ENCODE measurements around the gene ECI2. TPM values are rescaled to one million over a fixed set of nuclear protein-coding genes. Genes with fewer than 3 reads are reported as not detected.

ECI2 gene
- total and polyA plus RNA-seq, 2 donors (not counting 1 experiment from before 2014, with no cell fraction given) = 15.2 to 28.3 TPM

DNA sequence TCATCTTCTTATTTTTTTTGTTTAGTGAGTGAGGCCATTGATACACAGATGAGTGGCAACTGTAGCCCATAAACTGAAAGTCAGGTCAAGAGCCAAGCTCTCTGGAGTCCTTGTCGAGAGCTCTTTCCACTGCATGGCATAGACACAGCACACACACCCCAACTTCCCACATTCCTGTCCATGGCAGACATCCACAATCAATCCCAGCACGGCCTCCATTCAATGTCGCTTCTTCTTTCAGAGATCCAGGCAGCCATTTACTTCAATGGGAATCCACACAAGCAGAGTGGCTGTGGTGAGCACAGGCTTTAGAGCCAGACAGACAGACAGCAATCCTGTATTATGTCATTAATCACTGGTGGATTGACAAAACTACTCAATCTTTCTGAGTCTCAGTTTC lies 34.9 kb upstream of the ECI2 start:
- Histone ChIP-seq H3K27me3 (replicated peaks in 1 of 4; ENCODE audit: control extremely low read depth in 1 of 4, control insufficient read depth in 3 of 4, insufficient read depth in 4 of 4, low read length in 3 of 4) (no peaks in the 10 kb centered on the region), H4K20me1 (ENCODE audit: control insufficient read depth, insufficient read depth, low read length, poor library complexity, severe bottlenecking) (no peaks in the 10 kb centered on the region), H3K4me1 (ENCODE audit: control insufficient read depth in 2 of 2, insufficient read depth in 2 of 2, low read length in 2 of 2) (no peaks in the 10 kb centered on the region), H2AFZ (ENCODE audit: insufficient read depth, low read depth, low read length, poor library complexity, severe bottlenecking) (no peak overlapping the region), H3K9me3 (ENCODE audit: control extremely low read depth in 1 of 3, control insufficient read depth in 2 of 3, insufficient read depth in 1 of 3, low read length in 2 of 3) (peaks cover 0 to 4% (median 3%) of the 10 kb centered on the region in 3 donors), H3K36me3 (replicated peaks in 1 of 2; ENCODE audit: control extremely low read depth in 1 of 2, control insufficient read depth in 1 of 2, extremely low read depth in 1 of 2, insufficient read depth in 2 of 2, low read length in 1 of 2) (no peaks in the 10 kb centered on the region), H3K9ac (ENCODE audit: low read length) (no peak overlapping the region), H3K4me2 (replicated peaks; ENCODE audit: low read depth, low read length, poor library complexity, severe bottlenecking) (no peak overlapping the region), H3K4me3 (ENCODE audit: control extremely low read depth in 1 of 5, extremely low read depth in 1 of 5, insufficient read depth in 1 of 5, low read depth in 2 of 5, low read length in 4 of 5) (no peak overlapping the region), H3K79me2 (ENCODE audit: control insufficient read depth, insufficient read depth, low read length) (no peaks in the 10 kb centered on the region), H3K27ac (ENCODE audit: low read length in 2 of 2) (no peak overlapping the region)
- DNase-seq (no peak), ATAC-seq (ENCODE audit: low read depth) (no peak)
- intact Hi-C loops (cut with micrococcal nuclease) = no loop called here
- peaks cover 2% of the 10 kb centered on the region for H3K4me1 Mint-ChIP-seq
- WGBS (ENCODE audit: insufficient coverage) = 97% methylated on average over 3 of the region's 3 CpGs
- H3K4me3 Mint-ChIP-seq = no peak overlapping the region
- ChIA-PET CTCF (no interaction called here), POLR2A (no interaction called here)
- H3K27me3 Mint-ChIP-seq = peaks cover 4% of the 10 kb centered on the region
- no peak for TF ChIP-seq EZH2 (IDR thresholded peaks at IDR 0.05; ENCODE audit: borderline replicate concordance, insufficient read depth, low read depth, low read length, poor library complexity, severe bottlenecking)
- TF ChIP-seq, protein P1, sequence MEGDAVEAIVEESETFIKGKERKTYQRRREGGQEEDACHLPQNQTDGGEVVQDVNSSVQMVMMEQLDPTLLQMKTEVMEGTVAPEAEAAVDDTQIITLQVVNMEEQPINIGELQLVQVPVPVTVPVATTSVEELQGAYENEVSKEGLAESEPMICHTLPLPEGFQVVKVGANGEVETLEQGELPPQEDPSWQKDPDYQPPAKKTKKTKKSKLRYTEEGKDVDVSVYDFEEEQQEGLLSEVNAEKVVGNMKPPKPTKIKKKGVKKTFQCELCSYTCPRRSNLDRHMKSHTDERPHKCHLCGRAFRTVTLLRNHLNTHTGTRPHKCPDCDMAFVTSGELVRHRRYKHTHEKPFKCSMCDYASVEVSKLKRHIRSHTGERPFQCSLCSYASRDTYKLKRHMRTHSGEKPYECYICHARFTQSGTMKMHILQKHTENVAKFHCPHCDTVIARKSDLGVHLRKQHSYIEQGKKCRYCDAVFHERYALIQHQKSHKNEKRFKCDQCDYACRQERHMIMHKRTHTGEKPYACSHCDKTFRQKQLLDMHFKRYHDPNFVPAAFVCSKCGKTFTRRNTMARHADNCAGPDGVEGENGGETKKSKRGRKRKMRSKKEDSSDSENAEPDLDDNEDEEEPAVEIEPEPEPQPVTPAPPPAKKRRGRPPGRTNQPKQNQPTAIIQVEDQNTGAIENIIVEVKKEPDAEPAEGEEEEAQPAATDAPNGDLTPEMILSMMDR (IDR thresholded peaks at IDR 0.05) = no peak
- no peak overlapping the region for H3K27ac Mint-ChIP-seq
- no peaks in the 10 kb centered on the region for H3K9me3 Mint-ChIP-seq (ENCODE audit: insufficient read depth)

DNA sequence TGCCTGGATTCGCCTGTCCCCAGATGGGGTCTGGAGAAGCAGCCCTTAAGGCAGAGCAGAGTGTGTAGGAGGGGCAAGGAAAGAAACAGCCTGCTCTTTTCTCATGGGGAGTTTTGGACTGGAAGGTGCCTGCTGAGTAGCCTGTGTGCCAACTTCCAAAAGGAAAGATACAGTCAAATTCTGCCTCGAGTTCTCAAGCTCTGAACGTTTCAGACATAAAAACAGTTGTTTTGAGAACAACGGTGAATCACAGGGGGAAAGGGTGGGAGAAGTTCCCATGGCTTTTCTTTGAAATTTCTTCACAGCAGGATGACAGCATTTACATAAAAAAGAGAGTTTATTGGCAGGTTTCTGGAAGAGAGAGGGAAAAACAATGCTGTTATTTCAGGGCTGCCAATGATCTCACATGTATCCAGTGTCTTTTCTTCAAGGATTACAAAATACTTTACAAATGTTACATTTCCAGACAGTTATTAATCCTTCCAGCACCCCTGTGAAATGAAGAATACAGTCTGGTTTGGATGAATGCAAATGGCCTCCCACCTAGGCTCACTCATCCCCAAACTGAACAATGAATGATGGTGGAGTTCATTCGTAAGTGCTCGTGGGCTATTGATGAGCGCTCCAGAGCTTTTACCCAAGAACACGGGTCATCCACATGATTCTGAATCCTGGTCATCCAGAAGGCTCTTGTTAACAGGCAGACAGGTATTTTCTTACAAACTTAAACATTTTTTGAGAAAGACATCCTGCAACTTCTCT lies 33.8 kb upstream of the ECI2 start:
- Mint-ChIP-seq H3K27ac (no peak overlapping the region), H3K27me3 (no peaks in the 10 kb centered on the region), H3K4me1 (peaks cover 2% of the 10 kb centered on the region), H3K4me3 (no peak overlapping the region), H3K9me3 (ENCODE audit: insufficient read depth) (no peaks in the 10 kb centered on the region)
- Histone ChIP-seq H3K36me3 (replicated peaks in 1 of 2; ENCODE audit: control extremely low read depth in 1 of 2, control insufficient read depth in 1 of 2, extremely low read depth in 1 of 2, insufficient read depth in 2 of 2, low read length in 1 of 2) (no peaks in the 10 kb centered on the region), H4K20me1 (ENCODE audit: control insufficient read depth, insufficient read depth, low read length, poor library complexity, severe bottlenecking) (no peaks in the 10 kb centered on the region), H3K27ac (ENCODE audit: low read length in 2 of 2) (no peak overlapping the region), H3K4me2 (replicated peaks; ENCODE audit: low read depth, low read length, poor library complexity, severe bottlenecking) (no peak overlapping the region), H3K4me1 (ENCODE audit: control insufficient read depth in 2 of 2, insufficient read depth in 2 of 2, low read length in 2 of 2) (no peaks in the 10 kb centered on the region), H2AFZ (ENCODE audit: insufficient read depth, low read depth, low read length, poor library complexity, severe bottlenecking) (no peak overlapping the region), H3K4me3 (ENCODE audit: control extremely low read depth in 1 of 5, extremely low read depth in 1 of 5, insufficient read depth in 1 of 5, low read depth in 2 of 5, low read length in 4 of 5) (no peak overlapping the region), H3K9me3 (ENCODE audit: control extremely low read depth in 1 of 3, control insufficient read depth in 2 of 3, insufficient read depth in 1 of 3, low read length in 2 of 3) (peaks cover 0 to 4% (median 3%) of the 10 kb centered on the region in 3 donors), H3K9ac (ENCODE audit: low read length) (no peak overlapping the region), H3K27me3 (replicated peaks in 1 of 4; ENCODE audit: control extremely low read depth in 1 of 4, control insufficient read depth in 3 of 4, insufficient read depth in 4 of 4, low read length in 3 of 4) (no peaks in the 10 kb centered on the region), H3K79me2 (ENCODE audit: control insufficient read depth, insufficient read depth, low read length) (no peaks in the 10 kb centered on the region)
- intact Hi-C loops (cut with micrococcal nuclease) = no loop called here
- DNase-seq = no peak
- no peak for ATAC-seq (ENCODE audit: low read depth)
- WGBS (ENCODE audit: insufficient coverage) = 89% methylated on average over 6 of the region's 8 CpGs
- ChIA-PET POLR2A (no interaction called here), CTCF (no interaction called here)
- TF ChIP-seq, protein P1 (IDR thresholded peaks at IDR 0.05) = no peak
- no peak for TF ChIP-seq EZH2 (IDR thresholded peaks at IDR 0.05; ENCODE audit: borderline replicate concordance, insufficient read depth, low read depth, low read length, poor library complexity, severe bottlenecking)

All from B cell (primary cell).